SK-MEL-5 (cell line): ENCODE measurements around the gene SOD1. TPM values are rescaled to one million over a fixed set of nuclear protein-coding genes. Genes with fewer than 3 reads are reported as not detected.
A peak's percentile ranks its signal among the peaks of the same experiment; 100 is the strongest.

ENCODE experiments used
- DNase-seq: peaks from one replicate; pipeline ENCODE4 v3.0.0-alpha.2; 2016; ENCODE audit warnings: low read depth, low spot score
- in situ Hi-C: cut with HindIII; loops from 2 replicates; pipeline ENCODE4 v1.10.0; 2016; ENCODE audit warnings: low sequenced_read_pairs, high pct_unique_total_duplicates, low pct_unique_long_range_greater_than_20kb
- total RNA-seq: library from RNA; depleted of rRNA; stranded (reverse); fragments of >200 nt; shearing (Covaris generic); gene quantifications from 2 replicates; pipeline ENCODE4 v1.2.3, GENCODE V29; 2014

Gene SOD1
- total RNA-seq, 1 experiment from 2014 or later: 263 TPM

GRCh38 chr21:31671146-31671716, 11.7 kb downstream of the SOD1 start:
- in situ Hi-C loops: no loop called here
- DNase-seq: no peak

- in situ Hi-C loops: no loop called here
- no peak for DNase-seq
These were observed 12.4 kb downstream of the SOD1 start for GRCh38 chr21:31671931-31672330.

- in situ Hi-C loops: no loop called here
These were observed 13.9 kb downstream of the SOD1 start for GRCh38 chr21:31673321-31673912.

GRCh38 chr21:31675318-31675717, 15.8 kb downstream of the SOD1 start:
- in situ Hi-C loops: no loop called here

More at GRCh38 chr21:31673321-31673912, 13.9 kb downstream of the SOD1 start:
- no peak for DNase-seq

GRCh38 chr21:31675960-31676359, 16.5 kb downstream of the SOD1 start:
- DNase-seq: no peak

More at GRCh38 chr21:31675318-31675717, 15.8 kb downstream of the SOD1 start:
- DNase-seq: no peak

GRCh38 chr21:31677047-31677446, 17.6 kb downstream of the SOD1 start:
- in situ Hi-C loops: no loop called here
- no peak for DNase-seq

More at GRCh38 chr21:31675960-31676359, 16.5 kb downstream of the SOD1 start:
- in situ Hi-C loops: no loop called here

- no peak for DNase-seq
- in situ Hi-C loops: no loop called here
These were observed 19.0 kb downstream of the SOD1 start for GRCh38 chr21:31678478-31678877.

GRCh38 chr21:31682620-31683019, 23.1 kb downstream of the SOD1 start:
- in situ Hi-C loops: no loop called here
- DNase-seq: no peak

GRCh38 chr21:31683029-31683428, 23.5 kb downstream of the SOD1 start:
- in situ Hi-C loops: no loop called here
- peak; percentile 45 for DNase-seq

- DNase-seq: no peak
These were observed 25.4 kb downstream of the SOD1 start for GRCh38 chr21:31684918-31685317.

GRCh38 chr21:31686272-31686915, 26.9 kb downstream of the SOD1 start:
- in situ Hi-C loops: no loop called here

More at GRCh38 chr21:31684918-31685317, 25.4 kb downstream of the SOD1 start:
- in situ Hi-C loops: no loop called here

GRCh38 chr21:31687108-31687507, 27.6 kb downstream of the SOD1 start:
- in situ Hi-C loops: no loop called here
- DNase-seq: no peak

More at GRCh38 chr21:31686272-31686915, 26.9 kb downstream of the SOD1 start:
- DNase-seq: no peak

- in situ Hi-C loops: no loop called here
These were observed 29.3 kb downstream of the SOD1 start for GRCh38 chr21:31688603-31689368.

GRCh38 chr21:31693222-31693621, 33.7 kb downstream of the SOD1 start:
- DNase-seq: no peak
- in situ Hi-C loops: no loop called here

More at GRCh38 chr21:31688603-31689368, 29.3 kb downstream of the SOD1 start:
- no peak for DNase-seq

- in situ Hi-C loops: no loop called here
- DNase-seq: no peak
These were observed 36.9 kb downstream of the SOD1 start for GRCh38 chr21:31696424-31696823.

GRCh38 chr21:31698461-31698860, 39.0 kb downstream of the SOD1 start:
- in situ Hi-C loops: no loop called here
- no peak for DNase-seq

- in situ Hi-C loops: no loop called here
- DNase-seq: no peak
These were observed 40.5 kb downstream of the SOD1 start for GRCh38 chr21:31700040-31700439.

- in situ Hi-C loops: no loop called here
These were observed 47.1 kb downstream of the SOD1 start for GRCh38 chr21:31706562-31706961.

More at GRCh38 chr21:31706562-31706961, 47.1 kb downstream of the SOD1 start:
- DNase-seq: no peak
